Vagina (tissue), 2 donors: ENCODE results near the gene COX18. TPM values are rescaled to one million over a fixed set of nuclear protein-coding genes. Genes with fewer than 3 reads are reported as not detected.

Experiments used
- DNase-seq, 2 donors: peaks; one replicate each; pipeline ENCODE4 v3.0.0-alpha.2; 2017; ENCODE audit errors: extremely low spot score in 2 of 2
- H3K27ac ChIP-seq: fragments of 200-600 bp; sonication (generic); one replicate; pipeline ENCODE4 v1.5.1; 2019
- H3K27me3 ChIP-seq: fragments of 200-600 bp; sonication (generic); one replicate; pipeline ENCODE4 v1.5.1; 2019
- H3K36me3 ChIP-seq, 2 donors: fragments of 200-600 bp; sonication (generic); one replicate each; pipeline ENCODE4 v1.5.1; 2017 to 2019
- H3K4me1 ChIP-seq: fragments of 200-600 bp; sonication (generic); one replicate; pipeline ENCODE4 v1.5.1; 2019
- H3K4me3 ChIP-seq, 2 donors: fragments of 200-600 bp; sonication (generic); 1 replicate in 1 of 2; 2 replicates in 1 of 2; pipeline ENCODE4 v1.5.1; 2016 to 2019
- H3K9me3 ChIP-seq: fragments of 200-600 bp; sonication (generic); one replicate; pipeline ENCODE4 v1.5.1; 2019
- POLR2A ChIP-seq, 2 donors: fragments of 450-650 bp; IDR thresholded peaks; one replicate each; pipeline ENCODE4 v1.6.1; 2017; ENCODE audit warnings: antibody characterized with exemption in 2 of 2, mild to moderate bottlenecking in 2 of 2, moderate library complexity in 2 of 2
- POLR2AphosphoS5 ChIP-seq, 2 donors: sonication (generic); formaldehyde crosslinking; IDR thresholded peaks; one replicate each; pipeline ENCODE4 v1.9.0; 2017; ENCODE audit warnings: antibody characterized with exemption in 2 of 2, mild to moderate bottlenecking in 2 of 2, low read depth in 1 of 2; ENCODE audit not compliant: insufficient read depth in 1 of 2
- intact Hi-C: fragments of 100-400 bp; cut with DNase I; formaldehyde crosslinking; loops from one replicate; pipeline ENCODE4 v1.15.1; 2023
- total RNA-seq: library from RNA; depleted of rRNA; stranded (reverse); fragments of >200 nt; gene quantifications from one replicate; pipeline ENCODE4 v1.2.3, GENCODE V29; 2016
- TF ChIP-seq, protein P1 (sequence below), 3 experiments: fragments of 450-650 bp in 2 of 3; fragments of 200-600 bp in 1 of 3; sonication (generic) in 1 of 3; IDR thresholded peaks; one replicate each; pipeline ENCODE4 v1.5.1; 2017 to 2019; ENCODE audit warnings: antibody characterized with exemption in 3 of 3, mild to moderate bottlenecking in 2 of 3, moderate library complexity in 2 of 3

The COX18 gene
- total RNA-seq, 1 donor from 2014 or later = 12.8 TPM

DNA sequence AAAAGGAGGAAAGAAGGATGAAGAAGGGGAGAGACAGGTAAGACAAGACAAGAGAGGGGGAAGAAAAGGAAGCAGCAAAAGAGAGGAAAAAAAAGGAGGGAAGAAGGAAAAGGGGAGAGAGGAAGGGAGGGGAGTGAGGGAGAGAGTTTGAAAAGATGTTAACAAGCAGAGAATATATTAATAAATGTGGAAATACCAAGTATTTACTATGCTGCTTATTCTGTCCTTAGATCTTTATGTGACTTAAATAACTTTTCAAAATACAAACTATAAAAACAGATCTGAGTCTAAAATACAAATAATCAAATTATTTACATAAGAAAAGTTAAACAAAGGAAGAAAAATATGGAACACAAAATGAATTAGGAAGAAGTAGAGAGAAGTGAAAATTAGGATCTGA is 18.4 kb upstream of the COX18 start:
- H3K27ac ChIP-seq = no peak overlapping the region
- H3K4me1 ChIP-seq = peaks cover 11% of the 10 kb centered on the region
- no peak for TF ChIP-seq POLR2A (IDR thresholded peaks at IDR 0.05)
- no peak for TF ChIP-seq POLR2AphosphoS5 (IDR thresholded peaks at IDR 0.05; ENCODE audit: insufficient read depth in 1 of 2, low read depth in 1 of 2)
- TF ChIP-seq, protein P1, sequence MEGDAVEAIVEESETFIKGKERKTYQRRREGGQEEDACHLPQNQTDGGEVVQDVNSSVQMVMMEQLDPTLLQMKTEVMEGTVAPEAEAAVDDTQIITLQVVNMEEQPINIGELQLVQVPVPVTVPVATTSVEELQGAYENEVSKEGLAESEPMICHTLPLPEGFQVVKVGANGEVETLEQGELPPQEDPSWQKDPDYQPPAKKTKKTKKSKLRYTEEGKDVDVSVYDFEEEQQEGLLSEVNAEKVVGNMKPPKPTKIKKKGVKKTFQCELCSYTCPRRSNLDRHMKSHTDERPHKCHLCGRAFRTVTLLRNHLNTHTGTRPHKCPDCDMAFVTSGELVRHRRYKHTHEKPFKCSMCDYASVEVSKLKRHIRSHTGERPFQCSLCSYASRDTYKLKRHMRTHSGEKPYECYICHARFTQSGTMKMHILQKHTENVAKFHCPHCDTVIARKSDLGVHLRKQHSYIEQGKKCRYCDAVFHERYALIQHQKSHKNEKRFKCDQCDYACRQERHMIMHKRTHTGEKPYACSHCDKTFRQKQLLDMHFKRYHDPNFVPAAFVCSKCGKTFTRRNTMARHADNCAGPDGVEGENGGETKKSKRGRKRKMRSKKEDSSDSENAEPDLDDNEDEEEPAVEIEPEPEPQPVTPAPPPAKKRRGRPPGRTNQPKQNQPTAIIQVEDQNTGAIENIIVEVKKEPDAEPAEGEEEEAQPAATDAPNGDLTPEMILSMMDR (IDR thresholded peaks at IDR 0.05) = no peak
- H3K4me3 ChIP-seq = no peak overlapping the region
- no peaks in the 10 kb centered on the region for H3K27me3 ChIP-seq
- peaks cover 0 to 40% of the 10 kb centered on the region in 2 donors for H3K36me3 ChIP-seq
- H3K9me3 ChIP-seq = no peaks in the 10 kb centered on the region
- intact Hi-C loops = no loop called here
- no peak for DNase-seq

DNA sequence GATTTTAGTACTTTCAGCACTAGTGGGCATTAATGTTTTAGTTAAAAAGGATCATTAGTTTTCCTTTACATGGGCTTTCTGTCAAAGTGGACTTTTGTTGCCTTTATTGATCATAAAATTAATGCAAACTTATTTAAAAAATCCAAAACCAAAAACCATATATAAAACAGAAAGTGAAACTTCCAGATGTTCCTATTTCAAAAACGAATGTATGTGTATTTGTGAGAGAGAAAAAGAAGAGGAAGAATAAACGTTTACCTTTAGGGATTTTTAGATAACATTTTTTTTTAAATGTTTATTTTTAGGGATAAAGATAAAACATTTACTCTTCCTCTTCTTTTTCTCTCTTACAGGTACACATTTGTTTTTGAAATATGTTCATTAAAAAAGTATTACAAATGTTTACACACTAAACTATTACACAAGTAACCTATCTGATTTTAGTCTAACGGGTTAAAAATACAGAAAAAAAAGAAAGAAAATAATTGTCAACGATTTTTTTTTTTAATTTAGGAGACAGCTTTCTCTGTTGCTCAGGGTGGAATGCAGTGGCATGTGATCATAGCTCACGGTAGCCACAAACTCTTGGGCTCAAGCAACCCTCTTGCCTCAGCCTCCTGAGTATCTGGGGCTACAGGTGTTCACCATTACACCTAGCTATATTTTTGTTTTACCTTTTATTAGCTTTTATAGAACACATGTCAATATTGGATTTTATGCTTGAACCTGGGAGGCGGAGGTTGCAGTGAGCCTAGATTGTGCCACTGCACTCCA is 16.8 kb upstream of the COX18 start:
- Histone ChIP-seq H3K4me3 (no peak overlapping the region), H3K27ac (no peak overlapping the region), H3K27me3 (no peaks in the 10 kb centered on the region), H3K9me3 (no peaks in the 10 kb centered on the region), H3K4me1 (peaks cover 11% of the 10 kb centered on the region), H3K36me3 (peaks cover 0 to 37% of the 10 kb centered on the region in 2 donors)
- intact Hi-C loops = no loop called here
- no peak for TF ChIP-seq POLR2A (IDR thresholded peaks at IDR 0.05)
- TF ChIP-seq, protein P1 (IDR thresholded peaks at IDR 0.05) = no peak
- TF ChIP-seq POLR2AphosphoS5 (IDR thresholded peaks at IDR 0.05; ENCODE audit: insufficient read depth in 1 of 2, low read depth in 1 of 2) = no peak
- DNase-seq = no peak

DNA sequence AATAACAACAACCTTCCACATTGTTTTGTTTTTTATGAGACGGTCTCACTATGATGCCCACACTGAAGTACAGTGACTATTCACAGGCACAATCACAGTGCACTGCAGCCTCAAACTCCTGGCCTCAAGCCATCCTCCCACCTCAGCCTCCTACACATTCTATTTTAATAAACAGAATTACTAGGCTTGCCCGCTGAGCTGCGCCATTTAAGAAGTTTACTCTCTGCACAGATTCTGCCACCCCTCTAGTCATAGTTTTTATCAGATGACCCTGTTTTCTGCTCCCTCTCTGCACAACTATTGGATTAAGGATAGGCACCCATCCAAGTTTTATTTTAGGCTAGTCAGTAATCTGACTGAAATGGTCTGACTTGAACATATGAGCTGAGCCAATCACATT is 11.3 kb upstream of the COX18 start:
- no peaks in the 10 kb centered on the region for H3K9me3 ChIP-seq
- peaks cover 4 to 53% of the 10 kb centered on the region in 2 donors for H3K36me3 ChIP-seq
- TF ChIP-seq POLR2AphosphoS5 (IDR thresholded peaks at IDR 0.05; ENCODE audit: insufficient read depth in 1 of 2, low read depth in 1 of 2) = no peak
- no peak for TF ChIP-seq POLR2A (IDR thresholded peaks at IDR 0.05)
- TF ChIP-seq, protein P1 (IDR thresholded peaks at IDR 0.05) = no peak
- no peaks in the 10 kb centered on the region for H3K27me3 ChIP-seq
- DNase-seq = no peak
- no peak overlapping the region for H3K4me3 ChIP-seq
- no peak overlapping the region for H3K27ac ChIP-seq
- intact Hi-C loops = no loop called here
- peaks cover 9% of the 10 kb centered on the region for H3K4me1 ChIP-seq

DNA sequence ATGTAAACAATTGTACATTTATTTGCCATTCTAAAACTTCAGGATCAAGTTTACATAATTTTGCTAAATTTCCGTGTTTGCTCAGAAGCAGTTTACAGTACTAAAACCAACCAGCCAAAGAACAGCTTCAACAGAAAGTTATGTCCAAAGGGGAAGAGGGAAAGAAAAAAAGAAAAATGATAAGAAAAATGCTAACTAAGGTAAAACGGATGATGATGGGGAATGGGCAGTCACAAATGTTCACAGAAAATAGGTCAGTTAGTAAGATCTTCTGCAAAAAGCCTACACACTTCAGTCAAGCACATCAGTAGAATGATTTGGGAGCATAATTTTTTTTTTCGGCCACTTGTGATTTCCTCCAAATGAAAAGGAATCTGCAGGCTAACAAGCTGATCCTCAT is 6.3 kb upstream of the COX18 start:
- no peak for TF ChIP-seq POLR2A (IDR thresholded peaks at IDR 0.05)
- TF ChIP-seq, protein P1 (IDR thresholded peaks at IDR 0.05) = no peak
- intact Hi-C loops = no loop called here
- Histone ChIP-seq H3K9me3 (no peaks in the 10 kb centered on the region), H3K4me1 (peaks cover 6% of the 10 kb centered on the region), H3K36me3 (peaks cover 4 to 44% of the 10 kb centered on the region in 2 donors), H3K27ac (no peak overlapping the region), H3K27me3 (no peaks in the 10 kb centered on the region), H3K4me3 (no peak overlapping the region)
- DNase-seq = no peak

DNA sequence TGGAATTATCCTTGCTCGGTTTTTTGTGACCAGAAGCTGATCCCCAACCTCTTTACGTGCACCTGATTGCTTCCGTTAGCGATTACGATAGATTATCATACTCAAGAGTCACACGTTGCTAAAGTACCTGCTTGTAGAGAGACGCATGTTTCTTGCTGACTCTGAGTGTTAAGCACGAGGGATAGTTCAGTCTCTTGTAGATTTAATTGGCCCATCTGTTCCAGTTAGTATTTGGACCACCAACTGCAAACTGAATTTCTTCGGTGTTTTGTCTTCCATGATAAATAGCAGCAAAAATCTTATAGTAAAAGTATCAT is 516 bp upstream of the COX18 start:
- Histone ChIP-seq H3K9me3 (no peaks in the 10 kb centered on the region), H3K27ac (peak overlapping the region; percentile 87), H3K4me3 (peak overlapping the region; percentile 72 to 80), H3K36me3 (peaks cover 0 to 6% of the 10 kb centered on the region in 2 donors), H3K4me1 (no peaks in the 10 kb centered on the region), H3K27me3 (no peaks in the 10 kb centered on the region)
- no peak for DNase-seq
- intact Hi-C loops = no loop called here
- no peak for TF ChIP-seq POLR2AphosphoS5 (IDR thresholded peaks at IDR 0.05; ENCODE audit: insufficient read depth in 1 of 2, low read depth in 1 of 2)
- TF ChIP-seq, protein P1 (IDR thresholded peaks at IDR 0.05) = no peak
- TF ChIP-seq POLR2A (IDR thresholded peaks at IDR 0.05) = no peak
